ENCODE measurements around the gene RTEL1.

GRCh38 chr20:63695424-63696305 lies 37.6 kb downstream of the RTEL1 start:
- TF ChIP-seq CTCF (IDR thresholded peaks at IDR 0.05) (no peak), POLR2A (IDR thresholded peaks at IDR 0.05) (no peak), EP300 (IDR thresholded peaks at IDR 0.05) (no peak), POLR2AphosphoS5 (IDR thresholded peaks at IDR 0.05) (no peak)

Measured in gastroesophageal sphincter (tissue), 3 donors.